Lower leg skin (tissue), 4 donors: Measurements from ENCODE around the gene KCNJ10. TPM values are rescaled to one million over a fixed set of nuclear protein-coding genes. Genes with fewer than 3 reads are reported as not detected.

ENCODE experiments used
- DNase-seq, 2 donors: peaks; one replicate each; pipeline ENCODE4 v3.0.0-alpha.2; 2019; ENCODE audit warnings: low spot score in 2 of 2
- H3K4me3 ChIP-seq: fragments of 200-600 bp; sonication (generic); 2 replicates; pipeline ENCODE4 v1.5.1; 2017; ENCODE audit warnings: mild to moderate bottlenecking, low read depth; ENCODE audit not compliant: poor library complexity, severe bottlenecking
- POLR2A ChIP-seq, 2 donors: fragments of 450-650 bp; IDR thresholded peaks; one replicate each; pipeline ENCODE4 v1.6.1; 2016 to 2017; ENCODE audit warnings: antibody characterized with exemption in 2 of 2, mild to moderate bottlenecking in 1 of 2, moderate library complexity in 1 of 2
- WGBS, 2 donors: methylation state at CpG; one replicate each; pipeline ENCODE4 v1.1.5; 2018; 5-methylcytosine and 5-hydroxymethylcytosine counted together
- intact Hi-C: fragments of 100-400 bp; cut with DNase I; formaldehyde crosslinking; loops from one replicate; pipeline ENCODE4 v1.15.0; 2023; ENCODE audit warnings: low total_unique reads
- total RNA-seq, 4 donors: library from RNA; depleted of rRNA; stranded (reverse); fragments of >200 nt; gene quantifications; one replicate each; pipeline ENCODE4 v1.1.0, GENCODE V29; 2016
- TF ChIP-seq, protein P1 (sequence below), 3 donors: fragments of 450-650 bp; IDR thresholded peaks; one replicate each; pipeline ENCODE4 v1.5.1; 2016; ENCODE audit warnings: antibody characterized with exemption in 3 of 3, mild to moderate bottlenecking in 3 of 3, moderate library complexity in 2 of 3

The KCNJ10 gene
- total RNA-seq, 4 donors from 2014 or later = not detected

DNA sequence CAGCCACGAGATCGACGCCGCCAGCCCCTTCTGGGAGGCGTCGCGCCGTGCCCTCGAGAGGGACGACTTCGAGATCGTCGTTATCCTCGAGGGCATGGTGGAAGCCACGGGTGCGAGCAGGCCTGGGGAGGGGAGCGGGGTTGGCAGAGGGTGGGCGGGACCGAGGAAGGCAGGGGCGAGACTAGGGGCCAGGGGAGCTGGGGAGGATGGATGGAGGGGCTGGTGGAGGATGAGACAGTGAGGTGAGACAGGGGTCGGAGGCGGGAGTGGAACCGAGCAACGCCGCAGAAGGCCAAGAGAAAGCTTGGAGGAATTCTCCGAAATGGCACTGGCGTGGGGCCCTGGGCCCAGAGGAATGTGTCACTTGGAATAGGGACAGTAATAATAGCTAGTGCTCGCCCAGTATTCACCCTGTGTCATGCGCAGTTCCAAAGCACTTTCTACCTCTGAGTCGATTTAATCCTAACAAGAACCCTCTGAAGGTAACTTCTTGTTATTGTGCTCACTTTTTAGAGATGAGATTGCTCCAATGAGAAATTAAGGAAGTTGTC lies 14.9 kb upstream of the KCNJ10 start:
- intact Hi-C loops = no loop called here
- DNase-seq = no peak
- 88% methylated on average over 30 of the region's 30 CpGs for WGBS, 2 donors
- no peak overlapping the region for H3K4me3 ChIP-seq
- TF ChIP-seq POLR2A (IDR thresholded peaks at IDR 0.05) = no peak
- TF ChIP-seq, protein P1, sequence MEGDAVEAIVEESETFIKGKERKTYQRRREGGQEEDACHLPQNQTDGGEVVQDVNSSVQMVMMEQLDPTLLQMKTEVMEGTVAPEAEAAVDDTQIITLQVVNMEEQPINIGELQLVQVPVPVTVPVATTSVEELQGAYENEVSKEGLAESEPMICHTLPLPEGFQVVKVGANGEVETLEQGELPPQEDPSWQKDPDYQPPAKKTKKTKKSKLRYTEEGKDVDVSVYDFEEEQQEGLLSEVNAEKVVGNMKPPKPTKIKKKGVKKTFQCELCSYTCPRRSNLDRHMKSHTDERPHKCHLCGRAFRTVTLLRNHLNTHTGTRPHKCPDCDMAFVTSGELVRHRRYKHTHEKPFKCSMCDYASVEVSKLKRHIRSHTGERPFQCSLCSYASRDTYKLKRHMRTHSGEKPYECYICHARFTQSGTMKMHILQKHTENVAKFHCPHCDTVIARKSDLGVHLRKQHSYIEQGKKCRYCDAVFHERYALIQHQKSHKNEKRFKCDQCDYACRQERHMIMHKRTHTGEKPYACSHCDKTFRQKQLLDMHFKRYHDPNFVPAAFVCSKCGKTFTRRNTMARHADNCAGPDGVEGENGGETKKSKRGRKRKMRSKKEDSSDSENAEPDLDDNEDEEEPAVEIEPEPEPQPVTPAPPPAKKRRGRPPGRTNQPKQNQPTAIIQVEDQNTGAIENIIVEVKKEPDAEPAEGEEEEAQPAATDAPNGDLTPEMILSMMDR (IDR thresholded peaks at IDR 0.05) = no peak

DNA sequence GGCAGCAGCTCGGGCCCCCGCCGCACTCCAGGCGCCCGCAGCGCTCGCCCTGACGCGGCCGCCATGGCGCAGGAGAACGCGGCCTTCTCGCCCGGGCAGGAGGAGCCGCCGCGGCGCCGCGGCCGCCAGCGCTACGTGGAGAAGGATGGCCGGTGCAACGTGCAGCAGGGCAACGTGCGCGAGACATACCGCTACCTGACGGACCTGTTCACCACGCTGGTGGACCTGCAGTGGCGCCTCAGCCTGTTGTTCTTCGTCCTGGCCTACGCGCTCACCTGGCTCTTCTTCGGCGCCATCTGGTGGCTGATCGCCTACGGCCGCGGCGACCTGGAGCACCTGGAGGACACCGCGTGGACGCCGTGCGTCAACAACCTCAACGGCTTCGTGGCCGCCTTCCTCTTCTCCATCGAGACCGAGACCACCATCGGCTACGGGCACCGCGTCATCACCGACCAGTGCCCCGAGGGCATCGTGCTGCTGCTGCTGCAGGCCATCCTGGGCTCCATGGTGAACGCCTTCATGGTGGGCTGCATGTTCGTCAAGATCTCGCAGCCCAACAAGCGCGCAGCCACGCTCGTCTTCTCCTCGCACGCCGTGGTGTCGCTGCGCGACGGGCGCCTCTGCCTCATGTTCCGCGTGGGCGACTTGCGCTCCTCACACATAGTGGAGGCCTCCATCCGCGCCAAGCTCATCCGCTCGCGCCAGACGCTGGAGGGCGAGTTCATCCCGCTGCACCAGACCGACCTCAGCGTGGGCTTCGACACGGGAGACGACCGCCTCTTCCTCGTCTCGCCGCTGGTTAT lies 14.2 kb upstream of the KCNJ10 start:
- TF ChIP-seq, protein P1 (IDR thresholded peaks at IDR 0.05) = no peak
- no peak for TF ChIP-seq POLR2A (IDR thresholded peaks at IDR 0.05)
- no peak overlapping the region for H3K4me3 ChIP-seq
- intact Hi-C loops = no loop called here
- 47 to 54% methylated on average over 49 to 70 of the region's 96 CpGs for WGBS, 2 donors
- DNase-seq = no peak

DNA sequence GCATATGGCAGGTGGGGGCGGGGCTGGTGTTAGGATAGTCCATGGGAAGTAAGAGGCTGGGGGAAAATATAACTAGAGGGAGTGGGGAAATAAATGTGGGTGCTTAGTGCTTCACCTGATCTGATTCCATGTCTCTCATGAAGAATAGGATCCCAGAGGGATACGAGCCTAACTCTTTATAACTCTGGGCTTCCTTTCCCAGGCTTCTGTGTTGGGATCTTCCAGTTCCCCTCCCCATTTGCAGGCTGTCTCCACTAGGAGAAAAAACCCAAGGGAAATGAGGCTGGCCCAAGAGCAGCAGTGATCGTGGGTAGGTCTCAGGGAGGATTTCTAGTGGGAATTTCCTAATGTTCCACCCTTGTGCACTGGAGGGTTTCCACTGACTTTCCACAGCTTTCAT lies 13.0 kb upstream of the KCNJ10 start:
- H3K4me3 ChIP-seq = no peak overlapping the region
- TF ChIP-seq POLR2A (IDR thresholded peaks at IDR 0.05) = no peak
- TF ChIP-seq, protein P1 (IDR thresholded peaks at IDR 0.05) = no peak
- no peak for DNase-seq
- intact Hi-C loops = no loop called here
- WGBS, 2 donors = 67 to 68% methylated on average over 3 of the region's 3 CpGs

DNA sequence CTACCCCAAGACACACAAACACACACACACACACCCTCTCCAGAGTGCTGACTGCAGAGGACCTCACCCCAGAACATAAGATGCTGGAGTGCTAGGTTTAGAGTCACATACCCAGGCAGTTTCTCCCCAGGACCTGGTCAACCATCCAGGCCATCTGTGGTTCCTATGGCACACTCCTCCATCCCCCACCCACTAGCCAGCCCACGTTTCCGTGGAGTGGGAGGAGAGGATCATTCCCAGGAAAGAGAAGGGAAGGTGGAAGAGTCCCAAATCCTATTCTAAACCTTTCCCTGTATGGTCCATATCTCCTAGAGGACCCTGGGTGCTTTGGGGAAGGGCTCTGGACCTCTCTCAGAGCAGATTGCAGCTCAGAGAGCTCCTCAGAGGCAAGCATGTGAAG lies 12.5 kb upstream of the KCNJ10 start:
- TF ChIP-seq POLR2A (IDR thresholded peaks at IDR 0.05) = no peak
- TF ChIP-seq, protein P1 (IDR thresholded peaks at IDR 0.05) = no peak
- intact Hi-C loops = no loop called here
- DNase-seq = no peak
- 49 to 66% methylated on average over 2 of the region's 2 CpGs for WGBS, 2 donors
- H3K4me3 ChIP-seq = no peak overlapping the region

DNA sequence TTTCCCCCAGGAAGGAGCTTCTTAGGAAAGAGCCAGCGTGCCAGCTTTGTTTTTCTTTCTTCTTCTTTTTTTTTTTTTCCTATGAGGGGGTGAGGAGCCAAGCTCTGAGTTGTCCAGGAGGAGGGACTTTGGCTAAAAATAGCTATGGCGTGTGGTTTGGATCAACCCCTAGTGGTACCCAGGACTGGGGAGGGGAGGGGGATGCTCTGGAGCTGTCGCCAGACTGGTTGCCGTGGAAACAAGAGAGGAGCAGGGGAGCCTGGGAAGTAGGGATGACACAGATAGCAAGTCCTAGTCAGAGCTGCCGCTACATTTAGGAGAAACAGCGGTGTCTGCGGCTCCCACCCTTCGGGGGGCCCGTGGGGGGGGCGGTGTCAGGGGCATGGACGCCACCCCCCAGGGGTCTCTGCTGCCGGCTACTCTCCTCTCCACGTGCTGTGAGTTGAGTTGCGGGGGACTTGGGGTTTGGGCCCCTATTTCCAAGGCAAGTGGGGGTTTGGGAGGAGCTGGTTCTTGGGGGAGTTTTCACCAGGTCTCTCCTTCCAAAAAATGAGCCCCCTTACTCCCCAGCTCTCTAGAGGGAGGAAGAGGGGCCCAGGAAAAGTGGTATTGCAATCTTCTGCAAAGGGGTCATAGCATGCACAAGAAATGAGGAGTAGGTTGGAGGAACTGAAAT lies 11.4 kb upstream of the KCNJ10 start, which contains the start of gene KCNJ9:
Gene KCNJ9, plus strand, starts transcription at position 278 of the 676 bp plus-strand sequence. CDS start 2,493 bp downstream, outside the sequence.
- no peak within 1 kb of the TSS for H3K4me3 ChIP-seq
- TF ChIP-seq, protein P1 (IDR thresholded peaks at IDR 0.05) = no peak
- TF ChIP-seq POLR2A (IDR thresholded peaks at IDR 0.05) = no peak
- intact Hi-C loops = no loop called here
- DNase-seq = no peak
- WGBS, 2 donors = 17 to 24% methylated on average over 10 to 14 of the region's 14 CpGs
